Stimulated activated CD4-positive, alpha-beta T cell treated with anti-CD3 and anti-CD28 coated beads, Interleukin-1b, Interleukin-23, amount 100 ng/mL, for 24 hours (primary cell): Measurements from ENCODE around the gene PLCB1.

Experiments
- DNase-seq, 4 experiments: peaks; one replicate each; pipeline ENCODE4 v3.0.0-alpha.2; 2020; ENCODE audit warnings: low read depth in 4 of 4, low spot score in 1 of 4

Gene PLCB1

DNA sequence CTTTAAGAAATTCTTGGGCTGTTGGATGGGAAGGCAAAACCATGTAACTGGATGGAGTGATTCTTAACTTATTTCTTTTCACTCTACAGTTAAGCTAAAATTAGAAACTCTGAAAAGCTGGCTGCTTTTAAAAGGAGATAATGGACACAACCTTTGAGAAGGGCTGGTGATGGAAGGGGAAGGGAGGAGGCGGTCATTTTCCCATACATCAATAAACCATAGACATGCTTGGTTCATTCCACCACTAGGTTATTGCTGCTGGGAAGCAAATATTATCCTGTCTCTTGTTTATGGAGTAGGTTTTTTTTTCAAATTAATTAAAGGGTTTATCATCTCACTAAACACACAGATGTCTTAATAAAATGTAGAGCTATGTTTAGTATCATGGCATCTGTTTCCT is 76.2 kb downstream of the PLCB1 start:
- DNase-seq, result no peak

DNA sequence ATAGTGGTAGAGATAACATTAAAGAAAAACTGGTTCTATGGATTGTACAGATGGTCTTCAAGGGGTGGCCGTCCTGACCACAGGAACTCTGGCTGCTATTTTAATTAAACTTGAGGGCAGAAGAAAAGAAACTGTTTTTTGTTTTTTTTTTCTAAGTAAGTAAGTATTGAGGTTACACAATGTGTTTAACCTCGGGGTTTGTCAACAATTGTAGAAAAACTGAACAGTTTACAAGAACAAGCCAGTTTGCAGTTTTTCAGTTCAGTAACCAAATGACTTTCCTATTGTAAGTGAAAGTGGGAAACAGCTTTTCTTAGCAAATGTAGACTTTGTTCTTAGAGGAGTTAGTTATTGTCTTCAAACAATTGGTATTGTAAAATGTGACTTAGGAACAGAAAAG is 77.0 kb downstream of the PLCB1 start:
- no peak for DNase-seq

GRCh38 chr20:8210749-8211148 is 78.7 kb downstream of the PLCB1 start:
- DNase-seq, result no peak

- no peak for DNase-seq
Observed at GRCh38 chr20:8212286-8212685, 80.2 kb downstream of the PLCB1 start.

DNA sequence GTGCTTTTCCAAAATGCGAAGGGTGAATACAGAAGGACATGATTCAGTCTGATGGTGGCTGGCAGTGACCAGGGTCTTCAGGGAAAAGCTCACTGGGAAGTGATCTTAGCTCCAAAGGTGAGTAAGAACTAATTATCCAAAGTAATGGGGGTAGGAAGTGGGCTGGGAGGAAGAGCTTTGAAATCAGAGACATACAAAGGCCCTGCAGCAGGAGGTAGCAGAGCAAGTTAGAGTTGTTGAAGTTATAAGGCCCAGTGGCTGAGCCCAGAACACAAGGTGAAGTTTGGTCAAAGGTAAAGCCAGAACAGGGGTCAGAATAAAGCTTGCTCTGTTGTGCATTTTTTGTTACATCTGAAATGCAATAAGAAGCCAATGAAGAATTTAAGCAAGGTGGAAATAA is 81.2 kb downstream of the PLCB1 start:
- no peak for DNase-seq

GRCh38 chr20:8213831-8214587 is 81.9 kb downstream of the PLCB1 start:
- no peak for DNase-seq

- DNase-seq, result no peak
Observed at GRCh38 chr20:8215361-8215781, 83.3 kb downstream of the PLCB1 start.

- no peak for DNase-seq
Observed at GRCh38 chr20:8216375-8217200, 84.5 kb downstream of the PLCB1 start.

- DNase-seq, result no peak
Observed at GRCh38 chr20:8218861-8219260, 86.8 kb downstream of the PLCB1 start.

DNA sequence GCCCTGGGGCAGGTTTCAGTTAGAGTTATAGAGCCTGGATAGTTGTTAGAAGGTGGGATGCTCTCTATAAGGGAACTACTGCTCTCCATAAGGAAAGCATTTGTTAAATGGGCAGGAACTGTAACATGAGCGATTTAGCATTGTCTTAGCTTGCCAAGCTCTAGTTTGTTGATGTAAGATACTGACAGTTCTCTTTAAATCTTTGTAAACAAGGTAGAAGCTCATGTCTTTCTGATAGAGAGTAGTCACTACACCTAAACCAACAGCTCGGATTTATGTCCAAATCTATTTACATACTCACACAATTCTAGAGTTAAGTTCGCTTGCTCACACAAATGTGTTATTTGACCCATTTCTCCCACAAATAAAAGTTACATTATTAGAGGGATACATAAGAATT is 87.3 kb downstream of the PLCB1 start:
- DNase-seq, result no peak

DNA sequence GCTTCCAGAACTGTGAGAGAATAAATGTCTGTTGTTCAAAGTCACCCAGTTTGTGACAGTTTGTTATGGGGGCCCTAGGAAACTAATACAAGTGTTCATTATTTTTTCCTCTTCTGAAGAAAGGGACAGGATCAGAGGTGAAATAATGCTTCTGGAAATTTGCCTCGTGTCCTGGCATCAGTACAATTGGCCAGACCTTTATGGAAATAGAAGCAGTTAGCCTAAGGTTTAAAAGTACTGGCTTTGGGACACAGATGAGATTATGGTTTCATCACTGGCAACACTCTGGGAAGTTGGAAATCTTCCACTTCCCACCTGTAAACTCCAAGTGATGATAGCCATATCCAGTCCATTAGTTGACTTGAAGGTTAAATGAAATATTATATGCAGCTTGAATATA is 88.7 kb downstream of the PLCB1 start:
- no peak for DNase-seq

- no peak for DNase-seq
Observed at GRCh38 chr20:8221887-8222419, 89.9 kb downstream of the PLCB1 start.

DNA sequence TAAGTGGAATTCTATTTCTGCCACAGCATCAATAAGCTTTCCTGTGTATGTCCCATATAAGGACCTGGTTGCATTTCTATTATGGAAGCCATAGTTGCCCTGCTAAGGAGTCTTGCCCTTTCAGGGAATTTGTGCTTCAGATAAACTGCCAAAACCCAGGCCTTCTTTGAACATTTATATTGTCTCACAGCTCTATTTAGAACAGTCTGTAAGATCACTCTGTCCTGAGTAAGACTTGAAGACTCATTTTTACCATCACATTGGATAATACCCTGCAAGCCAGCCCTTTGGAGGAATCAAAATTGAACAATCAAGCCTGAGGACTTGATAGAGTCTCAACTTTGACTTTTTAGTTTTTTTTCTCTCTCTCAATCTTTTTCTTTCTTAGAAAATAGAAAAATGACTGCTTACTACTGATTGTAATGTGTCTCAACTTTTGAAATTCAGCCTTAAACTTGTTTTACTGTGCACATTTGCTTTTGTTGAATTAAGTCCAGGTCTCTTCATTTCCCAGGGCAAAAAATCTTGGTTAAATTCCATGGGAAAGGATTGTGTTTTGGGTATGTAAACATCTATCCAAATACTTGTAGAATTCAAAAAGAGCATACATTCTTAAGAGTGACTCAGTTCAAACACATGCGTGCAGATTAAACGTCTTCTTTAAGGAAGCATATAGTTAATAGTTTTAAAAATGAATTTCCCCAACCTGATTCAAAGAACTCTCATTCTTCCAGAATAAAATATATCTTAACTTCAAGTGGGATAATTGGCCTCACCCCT is 91.2 kb downstream of the PLCB1 start:
- no peak for DNase-seq

- no peak for DNase-seq
Observed at GRCh38 chr20:8225658-8226057, 93.6 kb downstream of the PLCB1 start.

- DNase-seq, result no peak
Observed at GRCh38 chr20:8226106-8226505, 94.0 kb downstream of the PLCB1 start.

- no peak for DNase-seq
Observed at GRCh38 chr20:8227293-8227692, 95.2 kb downstream of the PLCB1 start.

DNA sequence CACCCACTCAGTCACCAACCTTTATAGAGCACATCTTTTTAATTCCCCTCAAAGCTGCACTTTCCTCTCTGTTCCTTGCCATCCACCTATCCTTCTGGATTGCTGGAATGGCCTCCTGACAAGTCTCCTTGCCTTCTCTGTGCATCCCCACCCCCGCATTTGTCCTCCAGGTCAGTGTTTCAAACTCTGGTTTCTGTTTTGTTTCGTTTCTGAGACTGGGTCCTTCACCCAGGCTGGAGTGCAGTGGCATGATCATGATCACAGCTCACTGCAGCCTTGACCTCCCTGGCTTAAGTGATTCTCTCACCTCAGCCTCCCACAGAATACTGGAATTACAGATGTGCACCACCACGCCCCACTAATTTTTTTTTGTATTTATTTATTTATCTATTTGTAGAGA is 96.2 kb downstream of the PLCB1 start:
- no peak for DNase-seq

DNA sequence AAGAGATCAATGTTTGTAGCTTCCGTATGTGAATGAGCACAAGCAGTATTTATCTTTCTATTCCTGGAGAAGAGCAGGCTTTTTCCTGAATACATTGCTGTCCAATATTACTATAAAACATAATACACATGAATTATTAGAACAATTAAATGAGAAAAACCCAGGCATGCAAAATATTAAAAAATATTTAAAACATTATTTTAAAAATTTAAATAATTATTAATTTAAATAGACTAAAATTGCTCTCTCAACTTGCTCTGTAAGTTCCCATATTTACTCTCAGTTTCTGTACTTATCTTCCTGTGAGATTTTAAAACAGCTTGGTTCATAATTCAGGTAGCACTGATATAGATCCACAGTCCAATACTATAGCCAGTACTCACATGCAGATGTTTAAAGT is 97.0 kb downstream of the PLCB1 start:
- no peak for DNase-seq

DNA sequence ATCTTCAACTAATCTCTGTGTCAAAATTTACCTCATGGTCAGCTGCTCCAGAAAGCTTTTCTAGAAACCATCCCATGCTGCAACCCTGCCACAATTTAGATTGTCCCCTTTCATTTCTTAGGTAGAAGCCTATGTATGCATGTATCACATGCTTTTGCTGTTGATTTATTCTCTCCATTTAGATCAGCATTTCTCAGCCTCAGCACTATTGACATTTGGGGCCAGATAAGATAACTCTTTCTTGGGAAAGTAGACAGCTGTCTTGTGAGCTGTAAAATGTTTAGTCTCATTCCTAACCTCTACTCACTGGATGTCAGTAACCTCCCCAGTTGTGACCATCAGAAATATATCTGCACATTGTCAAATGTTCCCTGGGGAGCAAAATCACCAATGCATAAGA is 99.0 kb downstream of the PLCB1 start:
- no peak for DNase-seq

GRCh38 chr20:8232332-8232731 is 100.3 kb downstream of the PLCB1 start:
- DNase-seq, result no peak

GRCh38 chr20:8234580-8234979 is 102.5 kb downstream of the PLCB1 start:
- DNase-seq, result no peak

GRCh38 chr20:8242066-8242465 is 110.0 kb downstream of the PLCB1 start:
- no peak for DNase-seq
